Body of pancreas (tissue), 4 donors: Measurements from ENCODE around the gene NPEPPS.
"Not testable (repeated sequence)": the region's sequence is repeated elsewhere in the genome, so short reads cannot be mapped to it uniquely, and the experiment has no call there.

Experiments used
- POLR2A ChIP-seq, 3 donors: fragments of 450-650 bp; IDR thresholded peaks; one replicate each; pipeline ENCODE4 v1.6.1; 2016; ENCODE audit warnings: antibody characterized with exemption in 3 of 3, mild to moderate bottlenecking in 2 of 3
- TF ChIP-seq, protein P1 (sequence below), 7 experiments: fragments of 450-650 bp in 4 of 7; fragments of 200-600 bp in 3 of 7; sonication (generic) in 3 of 7; IDR thresholded peaks; one replicate each; pipeline ENCODE4 v1.5.1; 2016 to 2019; ENCODE audit warnings: antibody characterized with exemption in 7 of 7

DNA sequence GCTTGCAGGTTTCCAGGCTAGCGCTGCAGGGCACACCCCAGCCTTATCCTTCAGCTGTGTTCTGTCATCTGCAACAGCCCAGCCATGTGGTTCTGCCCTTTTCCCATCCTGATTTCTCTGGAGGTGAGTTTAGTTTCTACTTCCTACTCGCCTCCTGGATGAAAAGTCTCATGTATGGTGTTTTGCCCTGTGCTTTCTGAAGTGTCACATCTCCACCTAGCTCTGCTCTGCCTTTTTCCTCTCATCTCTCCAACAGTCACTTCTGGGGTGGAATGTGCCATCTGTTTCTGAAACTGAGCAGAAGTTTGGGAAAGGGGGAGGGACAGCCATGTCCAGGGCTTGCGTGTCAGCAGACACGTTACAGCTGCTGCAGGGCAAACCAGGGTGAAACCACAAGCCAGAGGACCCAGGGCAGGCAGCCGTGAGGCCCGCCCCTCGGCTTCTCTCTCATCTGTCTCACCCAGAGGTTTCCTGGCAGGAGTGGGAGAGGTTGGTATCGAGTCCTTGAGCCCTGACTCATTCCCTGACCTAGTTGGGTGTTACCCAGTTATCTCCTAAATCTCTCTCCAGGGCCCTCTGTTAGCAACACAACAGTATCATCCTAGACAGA is 28.7 kb upstream of the NPEPPS start:
- TF ChIP-seq, protein P1, sequence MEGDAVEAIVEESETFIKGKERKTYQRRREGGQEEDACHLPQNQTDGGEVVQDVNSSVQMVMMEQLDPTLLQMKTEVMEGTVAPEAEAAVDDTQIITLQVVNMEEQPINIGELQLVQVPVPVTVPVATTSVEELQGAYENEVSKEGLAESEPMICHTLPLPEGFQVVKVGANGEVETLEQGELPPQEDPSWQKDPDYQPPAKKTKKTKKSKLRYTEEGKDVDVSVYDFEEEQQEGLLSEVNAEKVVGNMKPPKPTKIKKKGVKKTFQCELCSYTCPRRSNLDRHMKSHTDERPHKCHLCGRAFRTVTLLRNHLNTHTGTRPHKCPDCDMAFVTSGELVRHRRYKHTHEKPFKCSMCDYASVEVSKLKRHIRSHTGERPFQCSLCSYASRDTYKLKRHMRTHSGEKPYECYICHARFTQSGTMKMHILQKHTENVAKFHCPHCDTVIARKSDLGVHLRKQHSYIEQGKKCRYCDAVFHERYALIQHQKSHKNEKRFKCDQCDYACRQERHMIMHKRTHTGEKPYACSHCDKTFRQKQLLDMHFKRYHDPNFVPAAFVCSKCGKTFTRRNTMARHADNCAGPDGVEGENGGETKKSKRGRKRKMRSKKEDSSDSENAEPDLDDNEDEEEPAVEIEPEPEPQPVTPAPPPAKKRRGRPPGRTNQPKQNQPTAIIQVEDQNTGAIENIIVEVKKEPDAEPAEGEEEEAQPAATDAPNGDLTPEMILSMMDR (IDR thresholded peaks at IDR 0.05) = not testable (repeated sequence)
- TF ChIP-seq POLR2A (IDR thresholded peaks at IDR 0.05) = not testable (repeated sequence)
